Pericardium fibroblast (primary cell): Measurements from ENCODE around the gene SLC22A9. TPM values are rescaled to one million over a fixed set of nuclear protein-coding genes. Genes with fewer than 3 reads are reported as not detected.

Experiments
- total RNA-seq: library from RNA; depleted of rRNA; stranded (reverse); fragments of >200 nt; gene quantifications from 2 replicates; pipeline ENCODE4 v1.2.3, GENCODE V29; 2015

The SLC22A9 gene
- total RNA-seq = not detected in 2 replicates

DNA sequence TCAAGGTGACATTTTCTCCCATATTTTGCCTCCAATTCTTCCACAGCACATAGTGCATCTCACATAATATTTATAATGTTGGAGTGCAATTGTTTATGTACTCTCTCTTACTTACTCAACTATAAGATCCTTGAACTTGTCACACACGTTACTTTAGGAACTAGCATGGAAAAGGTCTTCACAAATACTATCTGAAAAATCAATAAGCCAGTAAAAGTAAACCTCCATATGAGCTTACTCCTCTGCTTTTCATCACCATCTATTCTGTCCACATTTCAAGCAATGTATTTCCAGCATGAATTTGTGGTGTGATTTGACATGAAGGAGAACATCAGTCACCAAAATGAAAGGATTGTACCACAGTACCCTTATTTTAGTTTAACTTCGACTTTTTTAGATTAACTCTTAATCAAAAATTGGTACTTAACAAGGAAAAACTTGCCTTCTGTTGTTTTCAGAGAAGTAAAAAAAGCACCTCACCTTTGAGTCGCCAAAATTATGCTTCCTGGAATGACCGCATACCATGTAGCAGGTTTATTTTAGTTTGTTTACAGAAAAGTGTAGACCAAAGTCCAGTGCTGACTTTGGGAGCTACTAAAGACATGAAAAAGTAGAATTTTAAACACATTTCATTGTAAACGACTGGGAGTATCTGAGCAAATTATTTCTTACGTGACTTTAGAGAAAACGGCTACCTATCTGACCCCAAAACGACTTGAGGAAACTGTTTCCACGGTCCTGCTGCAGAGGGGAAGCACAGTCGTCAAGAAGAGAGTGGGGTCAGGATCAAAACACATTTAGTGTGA lies at the start of gene SLC22A9:
Gene SLC22A9 (plus strand): TSS at position 621 of the 806 bp plus-strand sequence. CDS start 272 bp downstream, outside the sequence.

Other genes with a start within 250 kb of the SLC22A9 start
- not detected in 2 replicates for gene SLC22A24, start 225.6 kb upstream of the SLC22A9 start, total RNA-seq
- gene SLC22A25, start 126.2 kb upstream of the SLC22A9 start, total RNA-seq = not detected in 2 replicates
- gene PLAAT5, start 121.4 kb downstream of the SLC22A9 start, total RNA-seq = 2.3 and 3.5 TPM in 2 replicates
- gene LGALS12, start 136.3 kb downstream of the SLC22A9 start, total RNA-seq = 2.4 and 13.2 TPM in 2 replicates
- 50.4 and 59.5 TPM in 2 replicates for gene PLAAT4, start 167.0 kb downstream of the SLC22A9 start, total RNA-seq
- not detected in 2 replicates for gene PLAAT2, start 193.6 kb downstream of the SLC22A9 start, total RNA-seq
- 18.6 and 39.1 TPM in 2 replicates for gene PLAAT3, start 244.6 kb downstream of the SLC22A9 start, total RNA-seq